ENCODE measurements around the gene RAPGEF3.

RAPGEF3 gene

GRCh38 chr12:47776471-47777143 lies 17.9 kb upstream of the RAPGEF3 start:
- DNase-seq, result no peak

GRCh38 chr12:47775100-47775911 lies 16.6 kb upstream of the RAPGEF3 start:
- DNase-seq, result no peak

GRCh38 chr12:47774663-47775062 lies 16.0 kb upstream of the RAPGEF3 start:
- DNase-seq, result no peak

GRCh38 chr12:47773858-47774580 lies 15.3 kb upstream of the RAPGEF3 start:
- no peak for DNase-seq

GRCh38 chr12:47773062-47773857 lies 14.6 kb upstream of the RAPGEF3 start, which contains the start of gene SLC48A1:
TSS of gene SLC48A1 (plus strand) at chr12:47773238. CDS start at chr12:47773305, 67 bp downstream.
- DNase-seq, result no peak

- DNase-seq, result no peak
These were observed 14.0 kb upstream of the RAPGEF3 start for GRCh38 chr12:47772738-47773061.

GRCh38 chr12:47772094-47772660 lies 13.5 kb upstream of the RAPGEF3 start:
- no peak for DNase-seq

GRCh38 chr12:47771304-47771703 lies 12.6 kb upstream of the RAPGEF3 start:
- no peak for DNase-seq

GRCh38 chr12:47770086-47770726 lies 11.5 kb upstream of the RAPGEF3 start:
- no peak for DNase-seq

GRCh38 chr12:47769234-47770085 lies 10.8 kb upstream of the RAPGEF3 start:
- DNase-seq, result no peak

- no peak for DNase-seq
These were observed 9.7 kb upstream of the RAPGEF3 start for GRCh38 chr12:47768323-47768811.

GRCh38 chr12:47767216-47767724 lies 8.6 kb upstream of the RAPGEF3 start:
- DNase-seq, result no peak

GRCh38 chr12:47766502-47767215 lies 8.0 kb upstream of the RAPGEF3 start:
- DNase-seq, result no peak

GRCh38 chr12:47763481-47764346 lies 5.0 kb upstream of the RAPGEF3 start:
- DNase-seq, result no peak

GRCh38 chr12:47762850-47763465 lies 4.3 kb upstream of the RAPGEF3 start:
- no peak for DNase-seq

GRCh38 chr12:47758584-47758833 lies 171 bp downstream of the RAPGEF3 start:
- no peak for DNase-seq

- no peak for DNase-seq
These were observed 668 bp downstream of the RAPGEF3 start for GRCh38 chr12:47757840-47758583.

GRCh38 chr12:47757364-47757839 lies 1.3 kb downstream of the RAPGEF3 start:
- DNase-seq, result no peak
